Adipocyte (in vitro differentiated cells): ENCODE data around the gene AP5S1.

Experiments
- DNase-seq: peaks from one replicate; pipeline ENCODE4 v3.0.0-alpha.2; 2015; ENCODE audit warnings: low read depth
- H3K27me3 ChIP-seq: replicated peaks from 2 replicates; pipeline ENCODE4 v1.7.0; 2013; ENCODE audit warnings: mild to moderate bottlenecking, low read length, moderate library complexity; ENCODE audit not compliant: control insufficient read depth, insufficient read depth
- H3K36me3 ChIP-seq: 2 replicates; pipeline ENCODE4 v1.7.0; 2013; ENCODE audit warnings: low read length, mild to moderate bottlenecking, moderate library complexity; ENCODE audit not compliant: control insufficient read depth, insufficient read depth, severe bottlenecking
- H3K4me1 ChIP-seq: 2 replicates; pipeline ENCODE4 v1.7.0; 2013; ENCODE audit warnings: mild to moderate bottlenecking, low read length, moderate library complexity; ENCODE audit not compliant: control insufficient read depth, insufficient read depth
- H3K4me3 ChIP-seq: 2 replicates; pipeline ENCODE4 v1.7.0; 2013; ENCODE audit warnings: mild to moderate bottlenecking, low read length, moderate library complexity
- H3K9ac ChIP-seq: 2 replicates; pipeline ENCODE4 v1.7.0; 2013; ENCODE audit warnings: mild to moderate bottlenecking, low read length, moderate library complexity
- H3K9me3 ChIP-seq: 2 replicates; pipeline ENCODE4 v1.7.0; 2013; ENCODE audit warnings: mild to moderate bottlenecking, low read length, moderate library complexity; ENCODE audit not compliant: control insufficient read depth

The AP5S1 gene

DNA sequence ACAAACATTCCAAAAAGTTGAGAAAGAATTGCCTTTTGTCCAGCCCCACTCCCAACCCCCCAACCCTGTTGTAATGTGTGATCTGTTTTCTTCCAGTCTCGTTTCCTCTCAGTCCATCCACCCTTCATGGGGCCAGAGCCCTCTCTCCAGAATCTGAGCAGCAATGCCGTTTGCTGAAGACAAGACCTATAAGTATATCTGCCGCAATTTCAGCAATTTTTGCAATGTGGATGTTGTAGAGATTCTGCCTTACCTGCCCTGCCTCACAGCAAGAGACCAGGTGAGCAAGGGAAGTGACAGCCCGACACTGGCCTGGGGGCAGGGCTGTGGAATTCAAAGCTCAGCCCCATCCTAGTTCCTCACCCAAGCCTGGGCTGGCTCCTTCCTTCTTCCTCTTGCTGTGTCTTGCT, 34.1 kb downstream of the AP5S1 start:
- Histone ChIP-seq H3K4me1 (peaks cover 7% of the 10 kb centered on the region), H3K9ac (peak overlapping the region; percentile 41), H3K36me3 (peaks cover 39% of the 10 kb centered on the region), H3K4me3 (no peak overlapping the region), H3K9me3 (no peaks in the 10 kb centered on the region), H3K27me3 (no peaks in the 10 kb centered on the region)
- no peak for DNase-seq

DNA sequence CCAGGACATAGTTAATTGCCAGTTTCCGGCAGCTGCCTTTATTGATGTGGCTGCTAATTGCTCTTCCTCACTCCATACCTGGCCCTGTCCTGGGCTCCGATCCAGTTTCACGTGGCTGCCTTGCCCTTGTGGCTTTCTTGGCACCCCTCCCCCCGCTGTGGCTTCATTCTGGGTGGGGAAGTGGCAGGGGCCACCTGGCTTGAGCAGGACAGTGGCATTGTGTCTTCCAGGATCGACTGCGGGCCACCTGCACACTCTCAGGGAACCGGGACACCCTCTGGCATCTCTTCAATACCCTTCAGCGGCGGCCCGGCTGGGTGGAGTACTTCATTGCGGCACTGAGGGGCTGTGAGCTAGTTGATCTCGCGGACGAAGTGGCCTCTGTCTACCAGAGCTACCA, 37.1 kb downstream of the AP5S1 start:
- Histone ChIP-seq H3K27me3 (no peaks in the 10 kb centered on the region), H3K4me1 (peaks cover 7% of the 10 kb centered on the region), H3K9me3 (no peaks in the 10 kb centered on the region), H3K4me3 (no peak overlapping the region), H3K9ac (no peak overlapping the region), H3K36me3 (peaks cover 65% of the 10 kb centered on the region)
- no peak for DNase-seq

DNA sequence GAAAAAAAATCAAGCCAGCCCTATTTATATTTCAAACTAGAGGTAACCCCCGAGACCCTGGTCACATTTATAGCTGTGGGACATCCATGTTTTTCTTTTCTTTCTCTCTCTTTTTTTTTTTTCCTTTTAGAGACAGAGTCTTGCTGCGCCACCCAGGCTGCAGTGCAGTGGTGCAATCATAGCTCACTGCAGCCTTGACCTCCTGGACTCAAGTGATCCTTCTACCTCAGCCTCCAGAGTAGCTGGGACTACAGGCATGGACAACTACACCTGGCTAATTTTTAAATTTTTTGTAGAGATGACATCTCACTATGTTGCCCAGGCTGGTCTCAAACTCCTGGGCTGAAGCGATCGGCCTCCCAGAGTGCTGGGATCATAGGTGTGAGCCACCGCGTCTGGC, 38.3 kb downstream of the AP5S1 start:
- no peak for DNase-seq
- Histone ChIP-seq H3K4me1 (peaks cover 7% of the 10 kb centered on the region), H3K27me3 (no peaks in the 10 kb centered on the region), H3K9me3 (no peaks in the 10 kb centered on the region), H3K36me3 (peaks cover 78% of the 10 kb centered on the region), H3K4me3 (no peak overlapping the region), H3K9ac (no peak overlapping the region)

- DNase-seq, result no peak
- Histone ChIP-seq H3K27me3 (no peaks in the 10 kb centered on the region), H3K4me1 (no peaks in the 10 kb centered on the region), H3K36me3 (peaks cover 93% of the 10 kb centered on the region), H3K9ac (no peak overlapping the region), H3K4me3 (no peak overlapping the region), H3K9me3 (no peaks in the 10 kb centered on the region)
Measured at GRCh38 chr20:3861191-3861590, 40.8 kb downstream of the AP5S1 start.

DNA sequence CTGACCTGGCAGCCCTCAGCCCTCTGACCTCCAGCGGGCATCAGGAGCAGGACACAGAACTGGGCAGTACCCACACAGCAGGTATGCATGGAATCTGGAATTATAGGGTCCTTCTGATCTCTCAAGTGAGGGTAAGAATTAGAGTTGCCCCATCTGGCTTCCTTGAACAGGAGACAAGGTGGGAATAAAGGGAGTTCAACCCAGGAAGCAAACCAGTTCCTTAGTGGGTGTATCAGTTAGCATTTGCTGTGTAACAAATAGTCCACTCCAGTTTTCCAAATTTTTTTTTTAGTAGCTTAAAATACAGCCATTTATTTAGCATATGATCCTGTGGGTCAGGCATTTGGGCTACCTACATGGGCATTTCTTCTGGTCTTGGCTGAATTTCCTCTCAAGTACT, 42.0 kb downstream of the AP5S1 start:
- Histone ChIP-seq H3K4me1 (no peaks in the 10 kb centered on the region), H3K4me3 (no peak overlapping the region), H3K27me3 (no peaks in the 10 kb centered on the region), H3K9me3 (no peaks in the 10 kb centered on the region), H3K36me3 (peaks cover 95% of the 10 kb centered on the region), H3K9ac (no peak overlapping the region)
- no peak for DNase-seq

GRCh38 chr20:3863317-3863716, 43.0 kb downstream of the AP5S1 start:
- H3K9me3 ChIP-seq, result no peaks in the 10 kb centered on the region
- no peak overlapping the region for H3K9ac ChIP-seq
- DNase-seq, result no peak
- peaks cover 95% of the 10 kb centered on the region for H3K36me3 ChIP-seq
- no peaks in the 10 kb centered on the region for H3K4me1 ChIP-seq
- H3K4me3 ChIP-seq, result no peak overlapping the region
- H3K27me3 ChIP-seq, result no peaks in the 10 kb centered on the region

GRCh38 chr20:3864518-3864917, 44.2 kb downstream of the AP5S1 start:
- DNase-seq, result no peak
- no peak overlapping the region for H3K9ac ChIP-seq
- H3K4me1 ChIP-seq, result no peaks in the 10 kb centered on the region
- H3K9me3 ChIP-seq, result no peaks in the 10 kb centered on the region
- H3K27me3 ChIP-seq, result no peaks in the 10 kb centered on the region
- no peak overlapping the region for H3K4me3 ChIP-seq
- peaks cover 89% of the 10 kb centered on the region for H3K36me3 ChIP-seq

DNA sequence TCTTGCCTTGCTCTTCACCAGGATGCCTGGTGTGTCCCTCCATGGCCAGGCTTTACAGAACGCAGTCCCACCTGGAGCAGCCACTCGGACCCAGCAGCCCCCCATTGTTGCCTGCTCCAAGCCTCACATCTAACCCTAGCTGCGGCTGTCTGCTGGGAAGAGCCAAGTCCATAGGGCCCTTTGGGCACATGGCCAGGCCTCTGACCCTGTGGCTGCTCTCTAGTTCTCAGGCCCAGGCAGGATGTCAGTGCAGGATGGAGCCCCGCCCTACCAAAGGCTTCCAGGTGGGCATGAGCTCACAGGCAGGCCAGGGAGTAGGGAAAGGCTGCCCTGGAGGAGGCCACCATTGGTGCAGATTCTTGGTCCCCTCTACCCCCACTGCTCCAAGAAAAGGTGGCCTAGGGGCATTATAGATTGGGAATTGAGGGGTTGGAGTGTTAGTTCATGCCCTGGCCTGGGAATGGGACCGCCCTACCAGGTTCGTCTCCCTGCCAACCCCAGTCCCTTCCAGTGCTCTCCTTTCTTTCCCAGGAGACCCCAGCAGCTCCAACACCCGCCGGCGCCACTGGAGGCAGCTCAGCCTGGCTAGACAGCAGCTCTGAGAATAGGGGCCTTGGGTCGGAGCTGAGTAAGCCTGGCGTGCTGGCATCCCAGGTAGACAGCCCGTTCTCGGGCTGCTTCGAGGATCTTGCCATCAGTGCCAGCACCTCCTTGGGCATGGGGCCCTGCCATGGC, 45.0 kb downstream of the AP5S1 start:
- H3K4me1 ChIP-seq, result peaks cover 6% of the 10 kb centered on the region
- no peak overlapping the region for H3K4me3 ChIP-seq
- DNase-seq, result no peak
- H3K9me3 ChIP-seq, result no peaks in the 10 kb centered on the region
- no peak overlapping the region for H3K9ac ChIP-seq
- peaks cover 88% of the 10 kb centered on the region for H3K36me3 ChIP-seq
- H3K27me3 ChIP-seq, result no peaks in the 10 kb centered on the region

GRCh38 chr20:3865887-3866407, 45.6 kb downstream of the AP5S1 start:
- no peak for DNase-seq
- Histone ChIP-seq H3K4me1 (peaks cover 6% of the 10 kb centered on the region), H3K9ac (no peak overlapping the region), H3K27me3 (no peaks in the 10 kb centered on the region), H3K4me3 (no peak overlapping the region), H3K36me3 (peaks cover 83% of the 10 kb centered on the region), H3K9me3 (no peaks in the 10 kb centered on the region)

- no peaks in the 10 kb centered on the region for H3K27me3 ChIP-seq
- no peak overlapping the region for H3K9ac ChIP-seq
- DNase-seq, result no peak
- peaks cover 10% of the 10 kb centered on the region for H3K4me1 ChIP-seq
- peaks cover 82% of the 10 kb centered on the region for H3K36me3 ChIP-seq
- no peaks in the 10 kb centered on the region for H3K9me3 ChIP-seq
- H3K4me3 ChIP-seq, result no peak overlapping the region
Measured at GRCh38 chr20:3866464-3866863, 46.1 kb downstream of the AP5S1 start.

- Histone ChIP-seq H3K36me3 (peaks cover 79% of the 10 kb centered on the region), H3K9me3 (no peaks in the 10 kb centered on the region), H3K9ac (no peak overlapping the region), H3K4me1 (peaks cover 12% of the 10 kb centered on the region), H3K27me3 (no peaks in the 10 kb centered on the region), H3K4me3 (no peak overlapping the region)
- DNase-seq, result no peak
Measured at GRCh38 chr20:3867802-3868201, 47.5 kb downstream of the AP5S1 start.
